Fibroblast of lung (primary cell): Measurements from ENCODE around the gene EVA1B.

Source experiments
- CTCF ChIP-seq, 2 donors: IDR thresholded peaks in 1 of 2; conservative IDR thresholded peaks in 1 of 2; 1 replicate in 1 of 2; 2 replicates in 1 of 2; pipeline ENCODE4 v1.5.1; 2011 to 2012; ENCODE audit warnings: low read length in 2 of 2, control low read depth in 1 of 2, inconsistent platforms in 1 of 2, low read depth in 1 of 2, mild to moderate bottlenecking in 1 of 2
- EZH2 ChIP-seq: IDR thresholded peaks from 2 replicates; pipeline ENCODE4 v1.5.1; 2012; ENCODE audit warnings: low read length, control low read depth, mild to moderate bottlenecking; ENCODE audit errors: missing control alignments

- TF ChIP-seq CTCF (conservative IDR thresholded peaks at IDR 0.05 in 1 of 2, IDR thresholded peaks at IDR 0.05 in 1 of 2; ENCODE audit: low read depth in 1 of 2, low read length in 2 of 2) (no peak), EZH2 (no peak)
These were observed 19.6 kb downstream of the EVA1B start for GRCh38 chr1:36303650-36304360.
